RWPE2 (cell line): ENCODE measurements around the gene RPL37A.

Experiments used
- ATAC-seq: fragments of 200-7000 bp; cut with Tn5 transposase; 3 replicates; pipeline ENCODE4 v1.9.1; 2021; ENCODE audit warnings: low read depth
- DNase-seq: peaks from one replicate; pipeline ENCODE4 v3.0.0-alpha.2; 2020; ENCODE audit warnings: low spot score
- H3K27ac ChIP-seq: fragments of 450-650 bp; 2 replicates; pipeline ENCODE4 v1.5.1; 2017; ENCODE audit warnings: mild to moderate bottlenecking; ENCODE audit not compliant: poor library complexity, severe bottlenecking
- H3K27me3 ChIP-seq: fragments of 250-450 bp; sonication (Bioruptor Pico); 2 replicates; pipeline ENCODE4 v1.5.1; 2021; ENCODE audit warnings: mild to moderate bottlenecking, moderate library complexity; ENCODE audit not compliant: insufficient read depth, poor library complexity, severe bottlenecking
- H3K36me3 ChIP-seq: fragments of 250-450 bp; sonication (Bioruptor Pico); 2 replicates; pipeline ENCODE4 v1.5.1; 2020; ENCODE audit warnings: low read depth, mild to moderate bottlenecking, moderate library complexity
- H3K4me1 ChIP-seq: fragments of 250-450 bp; sonication (Bioruptor Pico); 2 replicates; pipeline ENCODE4 v1.5.1; 2021; ENCODE audit warnings: mild to moderate bottlenecking, moderate library complexity; ENCODE audit not compliant: insufficient read depth, poor library complexity, severe bottlenecking
- H3K4me3 ChIP-seq: fragments of 250-450 bp; sonication (Bioruptor Pico); 2 replicates; pipeline ENCODE4 v1.5.1; 2021; ENCODE audit warnings: mild to moderate bottlenecking, moderate library complexity; ENCODE audit not compliant: severe bottlenecking
- H3K9me3 ChIP-seq: fragments of 250-450 bp; sonication (Bioruptor Pico); 2 replicates; pipeline ENCODE4 v1.5.1; 2021; ENCODE audit warnings: mild to moderate bottlenecking, moderate library complexity; ENCODE audit not compliant: severe bottlenecking
- CTCF ChIP-seq: fragments of 450-650 bp; IDR thresholded peaks from one replicate; pipeline ENCODE4 v1.5.1; 2017; ENCODE audit warnings: mild to moderate bottlenecking, moderate library complexity; ENCODE audit not compliant: poor library complexity, severe bottlenecking

Gene RPL37A

GRCh38 chr2:216532562-216532961, 33.9 kb downstream of the RPL37A start:
- no peak overlapping the region for H3K4me3 ChIP-seq
- H3K9me3 ChIP-seq: no peaks in the 10 kb centered on the region
- H3K4me1 ChIP-seq: peaks cover 36% of the 10 kb centered on the region
- ATAC-seq: no peak
- H3K27me3 ChIP-seq: no peaks in the 10 kb centered on the region
- peak overlapping the region; percentile 75 for H3K27ac ChIP-seq
- TF ChIP-seq CTCF: no peak
- DNase-seq: no peak
- H3K36me3 ChIP-seq: no peaks in the 10 kb centered on the region

- Histone ChIP-seq H3K4me3 (no peak overlapping the region), H3K27ac (peak overlapping the region; percentile 75)
Measured at GRCh38 chr2:216533609-216534008, 35.0 kb downstream of the RPL37A start.

GRCh38 chr2:216534809-216535208, 36.2 kb downstream of the RPL37A start:
- Histone ChIP-seq H3K4me3 (no peak overlapping the region), H3K4me1 (peaks cover 43% of the 10 kb centered on the region), H3K9me3 (no peaks in the 10 kb centered on the region), H3K36me3 (no peaks in the 10 kb centered on the region), H3K27me3 (no peaks in the 10 kb centered on the region), H3K27ac (peak overlapping the region; percentile 75)
- no peak for TF ChIP-seq CTCF
- ATAC-seq: no peak
- DNase-seq: no peak

More at GRCh38 chr2:216533609-216534008, 35.0 kb downstream of the RPL37A start:
- no peak for TF ChIP-seq CTCF
- H3K4me1 ChIP-seq: peaks cover 36% of the 10 kb centered on the region
- no peaks in the 10 kb centered on the region for H3K27me3 ChIP-seq
- DNase-seq: no peak
- no peaks in the 10 kb centered on the region for H3K9me3 ChIP-seq
- ATAC-seq: peak; percentile 68
- no peaks in the 10 kb centered on the region for H3K36me3 ChIP-seq

GRCh38 chr2:216535454-216535995, 36.9 kb downstream of the RPL37A start:
- no peaks in the 10 kb centered on the region for H3K36me3 ChIP-seq
- H3K4me3 ChIP-seq: no peak overlapping the region
- ATAC-seq (peak; percentile 47), DNase-seq (no peak)
- H3K27me3 ChIP-seq: no peaks in the 10 kb centered on the region
- no peaks in the 10 kb centered on the region for H3K9me3 ChIP-seq
- H3K27ac ChIP-seq: peak overlapping the region; percentile 75
- peaks cover 50% of the 10 kb centered on the region for H3K4me1 ChIP-seq
- TF ChIP-seq CTCF: no peak

- Histone ChIP-seq H3K27me3 (no peaks in the 10 kb centered on the region), H3K27ac (peak overlapping the region; percentile 75), H3K4me3 (no peak overlapping the region), H3K9me3 (no peaks in the 10 kb centered on the region), H3K36me3 (no peaks in the 10 kb centered on the region), H3K4me1 (peaks cover 52% of the 10 kb centered on the region)
- TF ChIP-seq CTCF: no peak
- DNase-seq (no peak), ATAC-seq (no peak)
Measured at GRCh38 chr2:216536734-216537210, 38.1 kb downstream of the RPL37A start.
